CD14-positive monocyte (primary cell): ENCODE data around the gene PAM. TPM values are rescaled to one million over a fixed set of nuclear protein-coding genes. Genes with fewer than 3 reads are reported as not detected.
A peak's percentile ranks its signal among the peaks of the same experiment; 100 is the strongest.

ENCODE experiments used
- DNase-seq, 3 donors: peaks; one replicate each; pipeline ENCODE4 v3.0.0-alpha.2; 2011 to 2022
- H2AFZ ChIP-seq: 2 replicates; pipeline ENCODE4 v1.6.0; 2012; ENCODE audit warnings: mild to moderate bottlenecking, low read depth, low read length, inconsistent platforms; ENCODE audit not compliant: insufficient read depth, poor library complexity, severe bottlenecking
- H3K27ac ChIP-seq, 2 donors: 1 replicate in 1 of 2; 2 replicates in 1 of 2; pipeline ENCODE4 v1.5.1; 2012 to 2013; ENCODE audit warnings: low read length in 2 of 2, control low read depth in 1 of 2, inconsistent platforms in 1 of 2, low read depth in 1 of 2, mild to moderate bottlenecking in 1 of 2
- H3K27me3 ChIP-seq, 2 donors: one replicate each; pipeline versions ENCODE4 v1.6.0 to v1.6.1; 2011 to 2013; ENCODE audit warnings: low read length in 2 of 2; ENCODE audit not compliant: control insufficient read depth in 2 of 2, insufficient read depth in 2 of 2
- H3K36me3 ChIP-seq, 2 donors: replicated peaks in 1 of 2; 1 replicate in 1 of 2; 2 replicates in 1 of 2; pipeline versions ENCODE4 v1.5.1 to v1.6.1; 2012 to 2013; ENCODE audit warnings: low read length in 2 of 2, control low read depth in 1 of 2, inconsistent platforms in 1 of 2, mild to moderate bottlenecking in 1 of 2; ENCODE audit not compliant: insufficient read depth in 2 of 2, control insufficient read depth in 1 of 2
- H3K4me1 ChIP-seq, 2 donors: 1 replicate in 1 of 2; 2 replicates in 1 of 2; pipeline versions ENCODE4 v1.5.1 to v1.6.1; 2012 to 2013; ENCODE audit warnings: low read length in 2 of 2, control low read depth in 1 of 2, inconsistent platforms in 1 of 2, mild to moderate bottlenecking in 1 of 2, moderate library complexity in 1 of 2; ENCODE audit not compliant: insufficient read depth in 2 of 2, control insufficient read depth in 1 of 2
- H3K4me2 ChIP-seq: replicated peaks from 2 replicates; pipeline ENCODE3; 2012; ENCODE audit warnings: low read length, moderate library complexity, mild to moderate bottlenecking; ENCODE audit not compliant: poor library complexity, severe bottlenecking; ENCODE audit errors: extremely low read depth
- H3K4me3 ChIP-seq, 3 experiments: fragments of 200-600 bp in 1 of 3; sonication (generic) in 1 of 3; replicated peaks in 1 of 3; 1 replicate in 2 of 3; 2 replicates in 1 of 3; pipeline ENCODE4 v1.5.1; 2011 to 2013; ENCODE audit warnings: low read length in 3 of 3, mild to moderate bottlenecking in 3 of 3, control low read depth in 2 of 3, low read depth in 2 of 3, inconsistent platforms in 1 of 3, moderate library complexity in 1 of 3
- H3K79me2 ChIP-seq: 2 replicates; pipeline ENCODE4 v1.6.0; 2012; ENCODE audit warnings: mild to moderate bottlenecking, control low read depth, inconsistent platforms, low read length, moderate library complexity; ENCODE audit not compliant: insufficient read depth
- H3K9ac ChIP-seq: 2 replicates; pipeline ENCODE4 v1.6.0; 2017; ENCODE audit warnings: low read length, mild to moderate bottlenecking; ENCODE audit not compliant: insufficient read depth, poor library complexity, severe bottlenecking
- H3K9me3 ChIP-seq, 2 donors: replicated peaks in 1 of 2; 1 replicate in 1 of 2; 2 replicates in 1 of 2; pipeline versions ENCODE4 v1.5.1 to v1.6.1; 2012 to 2013; ENCODE audit warnings: low read length in 2 of 2, control low read depth in 1 of 2; ENCODE audit not compliant: control insufficient read depth in 1 of 2, insufficient read depth in 1 of 2
- H4K20me1 ChIP-seq: 2 replicates; pipeline ENCODE4 v1.6.0; 2012; ENCODE audit warnings: mild to moderate bottlenecking, low read length, control low read depth, moderate library complexity; ENCODE audit not compliant: insufficient read depth
- H3K27ac Mint-ChIP-seq, 7 donors: one replicate each; pipeline ENCODE4 v1.8.0; 2020; ENCODE audit warnings: mild to moderate bottlenecking in 7 of 7, mixed read lengths in 7 of 7, moderate library complexity in 6 of 7, inconsistent platforms in 2 of 7
- H3K27me3 Mint-ChIP-seq, 3 donors: one replicate each; pipeline ENCODE4 v1.8.0; 2021 to 2022; ENCODE audit warnings: low read depth in 3 of 3, mild to moderate bottlenecking in 3 of 3, mixed read lengths in 3 of 3, moderate library complexity in 3 of 3, inconsistent platforms in 1 of 3
- H3K36me3 Mint-ChIP-seq, 2 donors: one replicate each; pipeline ENCODE4 v1.8.0; 2020; ENCODE audit warnings: mixed read lengths in 2 of 2, inconsistent platforms in 1 of 2, mild to moderate bottlenecking in 1 of 2
- H3K4me1 Mint-ChIP-seq: one replicate; pipeline ENCODE4 v1.8.0; 2020; ENCODE audit warnings: mild to moderate bottlenecking, mixed read lengths
- H3K4me3 Mint-ChIP-seq, 2 donors: one replicate each; pipeline ENCODE4 v1.8.0; 2020; ENCODE audit warnings: mild to moderate bottlenecking in 2 of 2, mixed read lengths in 2 of 2, moderate library complexity in 1 of 2
- H3K9me3 Mint-ChIP-seq, 7 donors: one replicate each; pipeline ENCODE4 v1.8.0; 2020 to 2022; ENCODE audit warnings: mixed read lengths in 7 of 7, mild to moderate bottlenecking in 6 of 7, moderate library complexity in 6 of 7, inconsistent platforms in 2 of 7
- WGBS: methylation state at CpG from one replicate; pipeline ENCODE4 v1.1.5; 2013; ENCODE audit warnings: missing lambda C conversion rate; ENCODE audit not compliant: insufficient coverage; 5-methylcytosine and 5-hydroxymethylcytosine counted together
- intact Hi-C, 2 donors: fragments of 100-400 bp; cut with micrococcal nuclease; formaldehyde crosslinking; loops; one replicate each; pipeline versions ENCODE4 v1.15.0 to v1.15.1; 2023
- polyA plus RNA-seq, 3 donors: library from polyadenylated mRNA; depleted of rRNA in 1 of 3; unstranded in 2 of 3; stranded (reverse) in 1 of 3; fragments of 300-500 nt in 2 of 3; fragments of >200 nt in 1 of 3; fragmentation: Illumina TruSeq in 2 of 3; gene quantifications; 1 replicate in 2 of 3; 2 replicates in 1 of 3; pipeline ENCODE4 v1.2.3, GENCODE V29; 2012 to 2021
- TF ChIP-seq, protein P1 (sequence below): fragments of 200-600 bp; IDR thresholded peaks from one replicate; pipeline ENCODE4 v1.8.0; 2022; ENCODE audit warnings: antibody characterized with exemption, mild to moderate bottlenecking

The PAM gene
- polyA plus RNA-seq, 3 donors: 11.8 to 27.4 (median 12.8) TPM

GRCh38 chr5:102759700-102760099 is 4.6 kb downstream of the PAM start:
- Mint-ChIP-seq H3K4me3 (no peak overlapping the region), H3K9me3 (peaks cover 0 to 2% (median 0%) of the 10 kb centered on the region in 7 donors), H3K27me3 (peaks cover 0 to 6% (median 4%) of the 10 kb centered on the region in 3 donors), H3K4me1 (peaks cover 25% of the 10 kb centered on the region), H3K36me3 (no peaks in the 10 kb centered on the region), H3K27ac (peak overlapping the region in 1 of 7 donors; percentile 17)
- DNase-seq: no peak
- intact Hi-C loops: no loop called here
- Histone ChIP-seq H3K27me3 (no peaks in the 10 kb centered on the region), H3K79me2 (no peaks in the 10 kb centered on the region), H3K9ac (no peak overlapping the region), H3K4me3 (no peak overlapping the region), H3K27ac (no peak overlapping the region), H3K4me2 (no peak overlapping the region), H2AFZ (no peak overlapping the region), H3K9me3 (no peaks in the 10 kb centered on the region), H3K36me3 (no peaks in the 10 kb centered on the region), H3K4me1 (peaks cover 5 to 16% of the 10 kb centered on the region in 2 donors), H4K20me1 (no peaks in the 10 kb centered on the region)
- WGBS: 100% methylated on average over 2 of the region's 2 CpGs
- TF ChIP-seq, protein P1, sequence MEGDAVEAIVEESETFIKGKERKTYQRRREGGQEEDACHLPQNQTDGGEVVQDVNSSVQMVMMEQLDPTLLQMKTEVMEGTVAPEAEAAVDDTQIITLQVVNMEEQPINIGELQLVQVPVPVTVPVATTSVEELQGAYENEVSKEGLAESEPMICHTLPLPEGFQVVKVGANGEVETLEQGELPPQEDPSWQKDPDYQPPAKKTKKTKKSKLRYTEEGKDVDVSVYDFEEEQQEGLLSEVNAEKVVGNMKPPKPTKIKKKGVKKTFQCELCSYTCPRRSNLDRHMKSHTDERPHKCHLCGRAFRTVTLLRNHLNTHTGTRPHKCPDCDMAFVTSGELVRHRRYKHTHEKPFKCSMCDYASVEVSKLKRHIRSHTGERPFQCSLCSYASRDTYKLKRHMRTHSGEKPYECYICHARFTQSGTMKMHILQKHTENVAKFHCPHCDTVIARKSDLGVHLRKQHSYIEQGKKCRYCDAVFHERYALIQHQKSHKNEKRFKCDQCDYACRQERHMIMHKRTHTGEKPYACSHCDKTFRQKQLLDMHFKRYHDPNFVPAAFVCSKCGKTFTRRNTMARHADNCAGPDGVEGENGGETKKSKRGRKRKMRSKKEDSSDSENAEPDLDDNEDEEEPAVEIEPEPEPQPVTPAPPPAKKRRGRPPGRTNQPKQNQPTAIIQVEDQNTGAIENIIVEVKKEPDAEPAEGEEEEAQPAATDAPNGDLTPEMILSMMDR: no peak

- Histone ChIP-seq H3K9ac (no peak overlapping the region), H4K20me1 (no peaks in the 10 kb centered on the region), H3K4me1 (peaks cover 4 to 10% of the 10 kb centered on the region in 2 donors), H3K9me3 (no peaks in the 10 kb centered on the region), H3K79me2 (no peaks in the 10 kb centered on the region), H3K4me2 (no peak overlapping the region), H3K27ac (no peak overlapping the region), H2AFZ (no peak overlapping the region), H3K36me3 (no peaks in the 10 kb centered on the region), H3K4me3 (no peak overlapping the region), H3K27me3 (no peaks in the 10 kb centered on the region)
- Mint-ChIP-seq H3K36me3 (no peaks in the 10 kb centered on the region), H3K4me3 (peak overlapping the region in 1 of 2 donors; percentile 19), H3K27ac (peak overlapping the region in 1 of 7 donors; percentile 13), H3K27me3 (peaks cover 0 to 4% (median 3%) of the 10 kb centered on the region in 3 donors), H3K4me1 (peaks cover 20% of the 10 kb centered on the region), H3K9me3 (peaks cover 0 to 2% (median 0%) of the 10 kb centered on the region in 7 donors)
- intact Hi-C loops: no loop called here
- no CpG with 5 or more reads among the region's 2 CpGs for WGBS
- no peak for DNase-seq
- TF ChIP-seq, protein P1: no peak
These were observed 5.7 kb downstream of the PAM start for GRCh38 chr5:102760815-102761214.
